Stimulated activated CD8-positive, alpha-beta memory T cell treated with anti-CD3 and anti-CD28 coated beads, Interleukin-12 subunit alpha, Interleukin-12 subunit beta, amount 100 ng/mL, for 1 hour (primary cell): ENCODE results near the gene NIPBL.
"Not testable (repeated sequence)": the region's sequence is repeated elsewhere in the genome, so short reads cannot be mapped to it uniquely, and the experiment has no call there.

ENCODE experiments used
- DNase-seq: peaks from one replicate; pipeline ENCODE4 v3.0.0-alpha.2; 2020; ENCODE audit warnings: low read depth

Gene NIPBL

GRCh38 chr5:37088009-37088408 is 211.4 kb downstream of the NIPBL start:
- no peak for DNase-seq

- DNase-seq, result no peak
Measured at GRCh38 chr5:37090123-37090726, 213.7 kb downstream of the NIPBL start.

GRCh38 chr5:37090781-37091180 is 214.2 kb downstream of the NIPBL start:
- no peak for DNase-seq

- not testable (repeated sequence) for DNase-seq
Measured at GRCh38 chr5:37093795-37094194, 217.2 kb downstream of the NIPBL start.

- not testable (repeated sequence) for DNase-seq
Measured at GRCh38 chr5:37099267-37099666, 222.7 kb downstream of the NIPBL start.

- no peak for DNase-seq
Measured at GRCh38 chr5:37103302-37103701, 226.7 kb downstream of the NIPBL start.

GRCh38 chr5:37109338-37109737 is 232.8 kb downstream of the NIPBL start:
- no peak for DNase-seq

- no peak for DNase-seq
Measured at GRCh38 chr5:37110135-37110534, 233.6 kb downstream of the NIPBL start.

GRCh38 chr5:37111426-37112382 is 235.1 kb downstream of the NIPBL start:
- DNase-seq, result no peak

GRCh38 chr5:37112383-37112991 is 235.9 kb downstream of the NIPBL start:
- no peak for DNase-seq
